H9 (cell line): Measurements from ENCODE around the gene NEMF. TPM values are rescaled to one million over a fixed set of nuclear protein-coding genes. Genes with fewer than 3 reads are reported as not detected.
"Not testable (repeated sequence)": the region's sequence is repeated elsewhere in the genome, so short reads cannot be mapped to it uniquely, and the experiment has no call there.

Experiments
- DNase-seq: peaks from one replicate; pipeline ENCODE4 v3.0.0-alpha.2; 2017
- H2AFZ ChIP-seq: one replicate; pipeline ENCODE4 v1.6.1; 2013; ENCODE audit warnings: mild to moderate bottlenecking, low read length, control low read depth, moderate library complexity
- H2AK5ac ChIP-seq: 2 replicates; pipeline ENCODE4 v1.6.1; 2013; ENCODE audit warnings: low read length, control low read depth, mixed read lengths; ENCODE audit not compliant: insufficient read length
- H2BK120ac ChIP-seq: one replicate; pipeline ENCODE4 v1.6.1; 2013; ENCODE audit warnings: low read depth, mild to moderate bottlenecking, low read length, control low read depth, inconsistent platforms; ENCODE audit not compliant: poor library complexity, severe bottlenecking
- H2BK12ac ChIP-seq: 2 replicates; pipeline ENCODE4 v1.6.1; 2013; ENCODE audit warnings: low read length, control low read depth, mixed read lengths, low read depth; ENCODE audit not compliant: insufficient read length
- H2BK15ac ChIP-seq: 2 replicates; pipeline ENCODE4 v1.6.1; 2013; ENCODE audit warnings: low read depth, low read length, control low read depth
- H2BK20ac ChIP-seq: one replicate; pipeline ENCODE4 v1.6.1; 2013; ENCODE audit warnings: low read depth, mild to moderate bottlenecking, low read length, control low read depth, inconsistent platforms; ENCODE audit not compliant: poor library complexity, severe bottlenecking
- H2BK5ac ChIP-seq: 2 replicates; pipeline ENCODE4 v1.6.1; 2013; ENCODE audit warnings: low read length, control low read depth, mixed read lengths; ENCODE audit not compliant: insufficient read length
- H3K14ac ChIP-seq: 2 replicates; pipeline ENCODE4 v1.6.1; 2013; ENCODE audit warnings: low read length, control low read depth; ENCODE audit not compliant: insufficient read depth
- H3K18ac ChIP-seq: 2 replicates; pipeline ENCODE4 v1.6.1; 2013; ENCODE audit warnings: low read depth, mild to moderate bottlenecking, mixed read lengths, low read length, control low read depth; ENCODE audit not compliant: insufficient read length
- H3K23ac ChIP-seq: 2 replicates; pipeline ENCODE4 v1.6.1; 2013; ENCODE audit warnings: low read length, control low read depth, mixed read lengths, low read depth; ENCODE audit not compliant: insufficient read length
- H3K23me2 ChIP-seq: 2 replicates; pipeline ENCODE4 v1.6.1; 2013; ENCODE audit warnings: low read depth, mild to moderate bottlenecking, mixed read lengths, low read length, control low read depth; ENCODE audit not compliant: insufficient read length, poor library complexity, severe bottlenecking
- H3K27ac ChIP-seq: 2 replicates; pipeline ENCODE4 v1.5.1; 2013; ENCODE audit warnings: low read length, control low read depth, mixed read lengths, low read depth; ENCODE audit not compliant: insufficient read length
- H3K27me3 ChIP-seq: 2 replicates; pipeline ENCODE4 v1.6.1; 2013; ENCODE audit warnings: low read length, control low read depth, inconsistent platforms; ENCODE audit not compliant: insufficient read depth
- H3K4ac ChIP-seq: 2 replicates; pipeline ENCODE4 v1.6.1; 2013; ENCODE audit warnings: low read depth, mild to moderate bottlenecking, control low read depth, inconsistent platforms, low read length, moderate library complexity
- H3K4me1 ChIP-seq: 2 replicates; pipeline ENCODE4 v1.6.1; 2013; ENCODE audit warnings: low read length, control low read depth, inconsistent platforms; ENCODE audit not compliant: insufficient read depth
- H3K4me2 ChIP-seq: 2 replicates; pipeline ENCODE4 v1.6.1; 2013; ENCODE audit warnings: low read length, control low read depth, mixed read lengths; ENCODE audit not compliant: insufficient read length, insufficient read depth
- H3K56ac ChIP-seq: 2 replicates; pipeline ENCODE4 v1.6.1; 2013; ENCODE audit warnings: low read depth, mild to moderate bottlenecking, mixed read lengths, low read length, control low read depth; ENCODE audit not compliant: insufficient read length
- H3K79me1 ChIP-seq: 2 replicates; pipeline ENCODE4 v1.6.1; 2013; ENCODE audit warnings: low read depth, mild to moderate bottlenecking, moderate library complexity, low read length, control low read depth, inconsistent platforms; ENCODE audit not compliant: insufficient read depth, poor library complexity, severe bottlenecking
- H3K79me2 ChIP-seq: 2 replicates; pipeline ENCODE4 v1.6.1; 2013; ENCODE audit warnings: low read length, control low read depth, inconsistent platforms; ENCODE audit not compliant: insufficient read depth
- H3K9ac ChIP-seq: 2 replicates; pipeline ENCODE4 v1.6.1; 2013; ENCODE audit warnings: low read length, control low read depth, mixed read lengths; ENCODE audit not compliant: insufficient read length; ENCODE audit errors: extremely low read depth
- H3K9me3 ChIP-seq: one replicate; pipeline ENCODE4 v1.6.1; 2013; ENCODE audit warnings: low read depth, low read length, inconsistent platforms; ENCODE audit not compliant: control insufficient read depth
- H3T11ph ChIP-seq: one replicate; pipeline ENCODE4 v1.6.1; 2013; ENCODE audit warnings: mild to moderate bottlenecking, low read length, control low read depth, inconsistent platforms
- H4K20me1 ChIP-seq: one replicate; pipeline ENCODE4 v1.6.1; 2013; ENCODE audit not compliant: control insufficient read depth, insufficient read length, insufficient read depth
- H4K5ac ChIP-seq: 2 replicates; pipeline ENCODE4 v1.6.1; 2013; ENCODE audit warnings: low read depth, mild to moderate bottlenecking, mixed read lengths, low read length, control low read depth; ENCODE audit not compliant: insufficient read length
- H4K8ac ChIP-seq: replicated peaks from 2 replicates; pipeline ENCODE4 v1.6.1; 2013; ENCODE audit warnings: low read length, control low read depth, mixed read lengths, low read depth; ENCODE audit not compliant: insufficient read length
- H4K91ac ChIP-seq: 2 replicates; pipeline ENCODE4 v1.6.1; 2013; ENCODE audit warnings: low read depth, mild to moderate bottlenecking, moderate library complexity, mixed read lengths, low read length, control low read depth; ENCODE audit not compliant: insufficient read length
- H3K27ac Mint-ChIP-seq, 3 experiments: 2 replicates in 2 of 3; 3 replicates in 1 of 3; pipeline ENCODE4 v1.8.0; 2020 to 2021; ENCODE audit warnings: mixed read lengths in 3 of 3, mild to moderate bottlenecking in 1 of 3, moderate library complexity in 1 of 3
- H3K27me3 Mint-ChIP-seq: 2 replicates; pipeline ENCODE4 v1.8.0; 2021; ENCODE audit warnings: low read depth, mild to moderate bottlenecking, moderate library complexity, mixed read lengths
- H3K36me3 Mint-ChIP-seq, 3 experiments: 2 replicates in 2 of 3; 3 replicates in 1 of 3; pipeline ENCODE4 v1.8.0; 2020 to 2021; ENCODE audit warnings: low read depth in 3 of 3, mixed read lengths in 3 of 3; ENCODE audit not compliant: insufficient read depth in 1 of 3
- H3K4me1 Mint-ChIP-seq, 2 experiments: 2 replicates each; pipeline ENCODE4 v1.8.0; 2020; ENCODE audit warnings: mixed read lengths in 2 of 2
- H3K4me3 Mint-ChIP-seq, 2 experiments: 2 replicates in 1 of 2; 3 replicates in 1 of 2; pipeline ENCODE4 v1.8.0; 2020 to 2021; ENCODE audit warnings: mild to moderate bottlenecking in 2 of 2, mixed read lengths in 2 of 2, moderate library complexity in 1 of 2
- H3K9me3 Mint-ChIP-seq, 2 experiments: 2 replicates in 1 of 2; 3 replicates in 1 of 2; pipeline ENCODE4 v1.8.0; 2020; ENCODE audit warnings: mild to moderate bottlenecking in 2 of 2, mixed read lengths in 2 of 2, moderate library complexity in 1 of 2
- CTCF ChIP-seq: fragments of 200-600 bp; sonication (generic); conservative IDR thresholded peaks from 3 replicates; pipeline ENCODE4 v1.8.0; 2021; ENCODE audit warnings: antibody characterized with exemption, mild to moderate bottlenecking
- WGBS: extraction: QIAGEN DNeasy Blood & Tissue Kit; methylation state at CpG from one replicate; pipeline ENCODE4 v1.1.7; 2013; ENCODE audit warnings: missing lambda C conversion rate, low lambda C conversion rate, mixed read lengths; ENCODE audit not compliant: insufficient read length; ENCODE audit errors: extremely low coverage; 5-methylcytosine and 5-hydroxymethylcytosine counted together
- total RNA-seq: library from RNA; stranded (reverse); gene quantifications from 2 replicates; pipeline ENCODE4 v1.2.1, GENCODE V29; 2021

NEMF gene
- total RNA-seq, 1 experiment from 2014 or later = 57.4 TPM

- Histone ChIP-seq H4K5ac (no peak overlapping the region), H3K18ac (no peak overlapping the region), H2AFZ (no peak overlapping the region), H2BK15ac (no peak overlapping the region), H4K8ac (no peak overlapping the region), H4K20me1 (no peaks in the 10 kb centered on the region), H3K27ac (no peak overlapping the region), H3K27me3 (no peaks in the 10 kb centered on the region), H2AK5ac (no peak overlapping the region), H3T11ph (no peak overlapping the region), H3K14ac (no peak overlapping the region), H3K9me3 (no peaks in the 10 kb centered on the region), H2BK120ac (no peak overlapping the region), H3K4me2 (no peak overlapping the region), H3K4me1 (no peaks in the 10 kb centered on the region), H4K91ac (no peak overlapping the region), H3K4ac (no peak overlapping the region), H2BK12ac (no peak overlapping the region), H3K79me2 (no peaks in the 10 kb centered on the region), H2BK20ac (no peak overlapping the region), H3K23ac (no peak overlapping the region), H3K56ac (no peak overlapping the region), H2BK5ac (no peak overlapping the region), H3K9ac (no peak overlapping the region), H3K79me1 (no peaks in the 10 kb centered on the region), H3K23me2 (no peaks in the 10 kb centered on the region)
- TF ChIP-seq CTCF = no peak
- WGBS = no CpG with 5 or more reads among the region's 5 CpGs
- Mint-ChIP-seq H3K4me1 (no peaks in the 10 kb centered on the region), H3K4me3 (no peak overlapping the region), H3K36me3 (no peaks in the 10 kb centered on the region), H3K27me3 (no peaks in the 10 kb centered on the region), H3K9me3 (no peaks in the 10 kb centered on the region), H3K27ac (no peak overlapping the region)
- DNase-seq = no peak
Observed at GRCh38 chr14:49754570-49755097, 98.0 kb downstream of the NEMF start.

GRCh38 chr14:49746476-49746875 is 106.1 kb downstream of the NEMF start:
- H3K9me3 Mint-ChIP-seq, H3K9ac ChIP-seq, H3K79me2 ChIP-seq, H3K4me3 Mint-ChIP-seq, H2BK15ac ChIP-seq, H2AK5ac ChIP-seq, H2BK120ac ChIP-seq, H4K91ac ChIP-seq, H3K79me1 ChIP-seq, H2BK5ac ChIP-seq, H3K36me3 Mint-ChIP-seq, H3K9me3 ChIP-seq, DNase-seq, H2BK12ac ChIP-seq, H2AFZ ChIP-seq, H3K27ac ChIP-seq, H4K5ac ChIP-seq, H4K20me1 ChIP-seq, H3K23me2 ChIP-seq, H3T11ph ChIP-seq, H3K4ac ChIP-seq, H3K23ac ChIP-seq, H3K18ac ChIP-seq, H3K27me3 ChIP-seq, H3K14ac ChIP-seq, H3K56ac ChIP-seq, H3K4me2 ChIP-seq, H4K8ac ChIP-seq, H2BK20ac ChIP-seq, H3K27ac Mint-ChIP-seq, H3K4me1 ChIP-seq, H3K4me1 Mint-ChIP-seq: not testable (repeated sequence)
- H3K27me3 Mint-ChIP-seq = peaks cover 12% of the 10 kb centered on the region
